Brain pericyte (primary cell): Measurements from ENCODE around the gene MAGEA12.
"Not testable (repeated sequence)": the region's sequence is repeated elsewhere in the genome, so short reads cannot be mapped to it uniquely, and the experiment has no call there.

Experiments used
- DNase-seq: peaks from one replicate; pipeline ENCODE4 v3.0.0-alpha.2; 2012; ENCODE audit warnings: low read depth, low spot score

The MAGEA12 gene, protein sequence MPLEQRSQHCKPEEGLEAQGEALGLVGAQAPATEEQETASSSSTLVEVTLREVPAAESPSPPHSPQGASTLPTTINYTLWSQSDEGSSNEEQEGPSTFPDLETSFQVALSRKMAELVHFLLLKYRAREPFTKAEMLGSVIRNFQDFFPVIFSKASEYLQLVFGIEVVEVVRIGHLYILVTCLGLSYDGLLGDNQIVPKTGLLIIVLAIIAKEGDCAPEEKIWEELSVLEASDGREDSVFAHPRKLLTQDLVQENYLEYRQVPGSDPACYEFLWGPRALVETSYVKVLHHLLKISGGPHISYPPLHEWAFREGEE

DNA sequence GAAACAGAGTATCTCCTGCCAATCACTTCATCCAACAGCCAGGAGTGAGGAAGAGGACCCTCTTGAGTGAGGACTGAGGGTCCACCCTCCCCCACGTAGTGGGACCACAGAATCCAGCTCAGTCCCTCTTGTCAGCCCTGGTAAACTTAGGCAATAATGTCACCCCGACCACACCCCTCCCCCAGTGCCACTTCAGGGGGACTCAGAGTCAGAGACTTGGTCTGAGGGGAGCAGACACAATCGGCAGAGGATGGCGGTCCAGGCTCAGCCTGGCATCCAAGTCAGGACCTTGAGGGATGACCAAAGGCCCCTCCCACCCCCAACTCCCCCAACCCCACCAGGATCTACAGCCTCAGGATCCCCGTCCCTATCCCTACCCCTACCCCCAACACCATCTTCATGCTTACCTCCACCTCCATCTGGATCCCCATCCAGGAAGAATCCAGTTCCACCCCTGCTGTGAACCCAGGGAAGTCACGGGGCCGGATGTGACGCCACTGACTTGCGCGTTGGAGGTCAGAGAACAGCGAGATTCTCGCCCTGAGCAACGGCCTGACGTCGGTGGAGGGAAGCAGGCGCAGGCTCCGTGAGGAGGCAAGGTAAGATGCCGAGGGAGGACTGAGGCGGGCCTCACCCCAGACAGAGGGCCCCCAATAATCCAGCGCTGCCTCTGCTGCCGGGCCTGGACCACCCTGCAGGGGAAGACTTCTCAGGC is at the start of gene MAGEA12, which contains the start of gene CSAG1:
TSS of gene MAGEA12 (plus strand) at position 497 of the 715 bp plus-strand sequence. CDS start 2,405 bp downstream, outside the sequence.
TSS of gene CSAG1 (minus strand) at position 461 of the 715 bp plus-strand sequence. CDS start 1,261 bp downstream, outside the sequence.
- no peak for DNase-seq

GRCh38 chrX:152697952-152698931 is 35.3 kb upstream of the MAGEA12 start, which contains the start of gene MAGEA3:
MAGEA3 (plus strand) TSS chrX:152698794; CDS start chrX:152700833, 2,039 bp downstream.
- DNase-seq, result not testable (repeated sequence)

GRCh38 chrX:152700390-152700789 is 33.2 kb upstream of the MAGEA12 start:
- DNase-seq, result not testable (repeated sequence)

DNA sequence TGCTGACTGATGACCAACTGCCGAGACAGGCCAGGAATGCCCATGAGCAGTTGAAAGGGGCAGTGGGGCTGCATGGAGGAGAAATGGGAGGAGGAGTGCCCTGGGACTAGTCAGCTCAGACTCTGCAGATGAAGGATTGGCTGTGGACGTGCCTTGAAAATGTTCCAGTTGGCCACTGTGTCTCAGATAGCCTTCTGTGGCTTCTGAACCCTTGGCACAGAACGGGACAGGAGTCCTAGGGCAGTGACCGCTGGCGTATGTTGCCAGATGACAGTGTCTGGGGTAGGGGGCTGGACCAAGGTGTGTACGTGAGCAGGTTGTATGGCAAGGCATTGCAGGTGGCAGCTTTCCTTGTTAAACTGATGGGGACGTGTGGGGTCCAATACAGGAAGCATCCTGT is 27.1 kb upstream of the MAGEA12 start:
- DNase-seq, result not testable (repeated sequence)

DNA sequence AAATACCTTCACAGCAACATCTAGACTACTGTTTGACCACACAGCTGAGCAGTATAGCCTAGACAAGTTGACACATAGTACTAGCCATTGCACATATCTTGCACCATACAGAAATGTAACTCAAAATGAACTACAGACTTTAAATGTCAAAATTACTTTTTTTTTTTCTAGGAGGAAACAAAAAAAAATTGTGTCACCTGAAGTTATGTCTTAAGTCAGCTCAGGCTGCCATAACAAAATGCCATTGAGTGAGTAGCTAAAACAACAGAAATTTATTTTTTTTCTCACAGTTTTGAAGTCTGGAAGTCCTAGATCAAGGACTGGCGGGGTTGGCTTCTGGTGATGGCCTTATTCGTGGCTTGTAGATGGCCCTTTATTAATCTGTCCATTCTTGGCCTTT is 24.4 kb upstream of the MAGEA12 start, which contains the start of gene CSAG2:
TSS of gene CSAG2 (minus strand) at position 101 of the 400 bp plus-strand sequence. CDS start 161 bp downstream, outside the sequence.
- DNase-seq, result not testable (repeated sequence)

GRCh38 chrX:152713195-152713594 is 20.4 kb upstream of the MAGEA12 start:
- not testable (repeated sequence) for DNase-seq

DNA sequence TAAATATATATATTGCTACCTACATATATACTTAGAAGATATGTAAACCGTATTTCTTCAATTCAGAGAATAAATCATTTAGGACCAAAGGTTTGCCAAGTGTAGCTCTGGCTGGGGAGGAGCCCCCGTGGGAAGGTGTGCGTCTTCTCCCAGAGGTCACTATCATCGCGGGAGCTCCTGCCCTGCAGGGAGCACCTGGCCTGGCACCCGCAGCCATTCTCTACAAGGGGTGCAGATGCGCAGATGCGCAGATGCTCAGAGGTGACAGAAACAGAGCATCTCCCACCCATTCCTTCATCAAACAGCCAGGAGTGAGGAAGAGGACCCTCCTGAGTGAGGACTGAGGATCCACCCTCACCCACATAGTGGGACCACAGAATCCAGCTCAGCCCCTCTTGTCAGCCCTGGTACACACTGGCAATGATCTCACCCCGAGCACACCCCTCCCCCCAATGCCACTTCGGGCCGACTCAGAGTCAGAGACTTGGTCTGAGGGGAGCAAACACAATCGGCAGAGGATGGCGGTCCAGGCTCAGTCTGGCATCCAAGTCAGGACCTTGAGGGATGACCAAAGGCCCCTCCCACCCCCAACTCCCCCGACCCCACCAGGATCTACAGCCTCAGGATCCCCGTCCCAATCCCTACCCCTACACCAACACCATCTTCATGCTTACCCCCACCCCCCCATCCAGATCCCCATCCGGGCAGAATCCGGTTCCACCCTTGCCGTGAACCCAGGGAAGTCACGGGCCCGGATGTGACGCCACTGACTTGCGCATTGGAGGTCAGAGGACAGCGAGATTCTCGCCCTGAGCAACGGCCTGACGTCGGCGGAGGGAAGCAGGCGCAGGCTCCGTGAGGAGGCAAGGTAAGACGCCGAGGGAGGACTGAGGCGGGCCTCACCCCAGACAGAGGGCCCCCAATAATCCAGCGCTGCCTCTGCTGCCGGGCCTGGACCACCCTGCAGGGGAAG is 19.5 kb upstream of the MAGEA12 start, which contains the start of gene MAGEA2B:
TSS of gene MAGEA2B (plus strand) at position 814 of the 973 bp plus-strand sequence. CDS start 2,479 bp downstream, outside the sequence.
- not testable (repeated sequence) for DNase-seq

- no peak for DNase-seq
These were observed 8.1 kb upstream of the MAGEA12 start for GRCh38 chrX:152725409-152725808.

DNA sequence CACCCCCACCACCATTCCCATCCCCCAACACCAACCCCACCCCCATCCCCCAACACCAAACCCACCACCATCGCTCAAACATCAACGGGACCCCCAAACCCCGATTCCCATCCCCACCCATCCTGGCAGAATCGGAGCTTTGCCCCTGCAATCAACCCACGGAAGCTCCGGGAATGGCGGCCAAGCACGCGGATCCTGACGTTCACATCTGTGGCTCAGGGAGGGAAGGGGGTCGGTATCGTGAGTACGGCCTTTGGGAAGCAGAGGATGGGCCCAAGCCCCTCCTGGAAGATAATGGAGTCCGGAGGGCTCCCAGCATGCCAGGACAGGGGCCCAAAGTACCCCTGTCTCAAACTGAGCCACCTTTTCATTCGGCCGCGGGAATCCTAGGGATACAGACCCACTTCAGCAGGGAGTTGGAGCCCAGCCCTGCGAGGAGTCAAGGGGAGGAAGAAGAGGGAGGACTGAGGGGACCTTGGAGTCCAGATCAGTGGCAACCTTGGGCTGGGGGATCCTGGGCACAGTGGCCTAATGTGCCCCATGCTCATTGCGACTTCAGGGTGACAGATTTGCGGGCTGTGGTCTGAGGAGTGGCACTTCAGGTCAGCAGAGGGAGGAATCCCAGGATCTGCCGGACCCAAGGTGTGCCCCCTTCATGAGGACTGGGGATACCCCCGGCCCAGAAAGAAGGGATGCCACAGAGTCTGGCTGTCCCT is 744 bp downstream of the MAGEA12 start:
- DNase-seq, result not testable (repeated sequence)

DNA sequence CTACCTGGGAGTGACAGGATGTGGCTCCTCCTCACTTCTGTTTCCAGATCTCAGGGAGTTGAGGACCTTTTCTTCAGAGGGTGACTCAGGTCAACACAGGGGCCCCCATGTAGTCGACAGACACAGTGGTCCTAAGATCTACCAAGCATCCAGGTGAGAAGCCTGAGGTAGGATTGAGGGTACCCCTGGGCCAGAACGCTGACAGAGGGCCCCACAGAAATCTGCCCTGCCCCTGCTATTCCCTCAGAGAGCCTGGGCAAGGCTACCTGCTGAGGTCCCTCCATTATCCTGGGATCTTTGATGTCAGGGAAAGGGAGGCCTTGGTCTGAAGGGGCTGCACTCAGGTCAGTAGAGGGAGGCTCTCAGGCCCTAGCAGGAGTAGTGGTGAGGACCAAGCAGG is 1.5 kb downstream of the MAGEA12 start:
- DNase-seq, result no peak

GRCh38 chrX:152735860-152736511 is 2.4 kb downstream of the MAGEA12 start:
- no peak for DNase-seq

DNA sequence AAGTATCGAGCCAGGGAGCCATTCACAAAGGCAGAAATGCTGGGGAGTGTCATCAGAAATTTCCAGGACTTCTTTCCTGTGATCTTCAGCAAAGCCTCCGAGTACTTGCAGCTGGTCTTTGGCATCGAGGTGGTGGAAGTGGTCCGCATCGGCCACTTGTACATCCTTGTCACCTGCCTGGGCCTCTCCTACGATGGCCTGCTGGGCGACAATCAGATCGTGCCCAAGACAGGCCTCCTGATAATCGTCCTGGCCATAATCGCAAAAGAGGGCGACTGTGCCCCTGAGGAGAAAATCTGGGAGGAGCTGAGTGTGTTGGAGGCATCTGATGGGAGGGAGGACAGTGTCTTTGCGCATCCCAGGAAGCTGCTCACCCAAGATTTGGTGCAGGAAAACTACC is 3.0 kb downstream of the MAGEA12 start:
- not testable (repeated sequence) for DNase-seq

DNA sequence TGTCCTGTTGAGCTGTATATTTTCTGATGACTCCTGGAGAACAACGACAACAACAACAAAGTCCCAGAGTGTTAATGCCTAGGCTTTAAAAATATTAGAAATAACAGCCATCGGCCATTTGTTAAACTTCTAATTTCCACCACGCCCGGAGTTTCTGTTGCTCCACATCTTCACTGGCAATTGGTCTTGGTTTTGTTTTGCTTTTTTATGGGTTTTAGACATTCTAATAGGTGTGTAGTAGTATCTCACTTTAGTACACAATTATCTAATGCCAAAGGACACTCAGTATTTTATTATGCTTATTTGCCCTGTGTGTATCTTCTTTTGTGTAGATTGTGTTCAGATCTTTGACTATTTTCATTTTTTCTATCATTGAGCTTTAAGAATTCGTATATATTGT is 5.0 kb downstream of the MAGEA12 start:
- DNase-seq, result no peak

DNA sequence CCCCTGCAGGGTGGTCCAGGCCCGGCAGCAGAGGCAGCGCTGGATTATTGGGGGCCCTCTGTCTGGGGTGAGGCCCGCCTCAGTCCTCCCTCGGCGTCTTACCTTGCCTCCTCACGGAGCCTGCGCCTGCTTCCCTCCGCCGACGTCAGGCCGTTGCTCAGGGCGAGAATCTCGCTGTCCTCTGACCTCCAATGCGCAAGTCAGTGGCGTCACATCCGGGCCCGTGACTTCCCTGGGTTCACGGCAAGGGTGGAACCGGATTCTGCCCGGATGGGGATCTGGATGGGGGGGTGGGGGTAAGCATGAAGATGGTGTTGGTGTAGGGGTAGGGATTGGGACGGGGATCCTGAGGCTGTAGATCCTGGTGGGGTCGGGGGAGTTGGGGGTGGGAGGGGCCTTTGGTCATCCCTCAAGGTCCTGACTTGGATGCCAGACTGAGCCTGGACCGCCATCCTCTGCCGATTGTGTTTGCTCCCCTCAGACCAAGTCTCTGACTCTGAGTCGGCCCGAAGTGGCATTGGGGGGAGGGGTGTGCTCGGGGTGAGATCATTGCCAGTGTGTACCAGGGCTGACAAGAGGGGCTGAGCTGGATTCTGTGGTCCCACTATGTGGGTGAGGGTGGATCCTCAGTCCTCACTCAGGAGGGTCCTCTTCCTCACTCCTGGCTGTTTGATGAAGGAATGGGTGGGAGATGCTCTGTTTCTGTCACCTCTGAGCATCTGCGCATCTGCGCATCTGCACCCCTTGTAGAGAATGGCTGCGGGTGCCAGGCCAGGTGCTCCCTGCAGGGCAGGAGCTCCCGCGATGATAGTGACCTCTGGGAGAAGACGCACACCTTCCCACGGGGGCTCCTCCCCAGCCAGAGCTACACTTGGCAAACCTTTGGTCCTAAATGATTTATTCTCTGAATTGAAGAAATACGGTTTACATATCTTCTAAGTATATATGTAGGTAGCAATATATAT is 20.4 kb downstream of the MAGEA12 start, which contains the start of gene MAGEA2:
TSS of gene MAGEA2 (minus strand) at position 157 of the 965 bp plus-strand sequence. CDS start 2,479 bp downstream, outside the sequence.
- not testable (repeated sequence) for DNase-seq

DNA sequence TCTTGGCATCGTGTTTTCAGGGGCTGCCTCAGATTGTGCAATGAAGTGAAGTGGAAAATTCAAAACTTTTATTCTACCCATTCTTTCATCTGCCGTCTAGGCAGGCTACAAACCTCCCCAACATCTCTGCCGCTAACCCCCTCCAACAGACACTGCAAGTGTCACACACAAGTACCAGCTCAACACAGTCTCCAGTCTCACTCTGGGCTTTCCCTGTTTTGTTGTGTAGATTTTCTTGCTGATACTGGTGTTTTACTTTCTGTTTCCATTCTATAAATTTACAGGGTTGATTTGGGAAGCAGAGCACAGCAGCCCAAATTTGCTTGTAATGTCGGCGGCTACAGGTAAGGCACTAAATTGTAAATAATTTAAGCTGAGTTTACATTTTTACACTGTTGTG is 21.3 kb downstream of the MAGEA12 start:
- not testable (repeated sequence) for DNase-seq

GRCh38 chrX:152758918-152759317 is 25.4 kb downstream of the MAGEA12 start, which contains the start of gene CSAG3:
CSAG3 (plus strand) TSS chrX:152759218.
- DNase-seq, result not testable (repeated sequence)

GRCh38 chrX:152759544-152759943 is 26.0 kb downstream of the MAGEA12 start:
- not testable (repeated sequence) for DNase-seq
